Measurements from ENCODE around the gene CALML6. TPM values are rescaled to one million over a fixed set of nuclear protein-coding genes. Genes with fewer than 3 reads are reported as not detected.

Gene CALML6
- total and polyA plus RNA-seq, 10 of the 15 experiments (the other 5 are each of a cell fraction or from before 2014, with no cell fraction given), result 0.07 to 1.3 (median 0.21) TPM; not detected in 5

DNA sequence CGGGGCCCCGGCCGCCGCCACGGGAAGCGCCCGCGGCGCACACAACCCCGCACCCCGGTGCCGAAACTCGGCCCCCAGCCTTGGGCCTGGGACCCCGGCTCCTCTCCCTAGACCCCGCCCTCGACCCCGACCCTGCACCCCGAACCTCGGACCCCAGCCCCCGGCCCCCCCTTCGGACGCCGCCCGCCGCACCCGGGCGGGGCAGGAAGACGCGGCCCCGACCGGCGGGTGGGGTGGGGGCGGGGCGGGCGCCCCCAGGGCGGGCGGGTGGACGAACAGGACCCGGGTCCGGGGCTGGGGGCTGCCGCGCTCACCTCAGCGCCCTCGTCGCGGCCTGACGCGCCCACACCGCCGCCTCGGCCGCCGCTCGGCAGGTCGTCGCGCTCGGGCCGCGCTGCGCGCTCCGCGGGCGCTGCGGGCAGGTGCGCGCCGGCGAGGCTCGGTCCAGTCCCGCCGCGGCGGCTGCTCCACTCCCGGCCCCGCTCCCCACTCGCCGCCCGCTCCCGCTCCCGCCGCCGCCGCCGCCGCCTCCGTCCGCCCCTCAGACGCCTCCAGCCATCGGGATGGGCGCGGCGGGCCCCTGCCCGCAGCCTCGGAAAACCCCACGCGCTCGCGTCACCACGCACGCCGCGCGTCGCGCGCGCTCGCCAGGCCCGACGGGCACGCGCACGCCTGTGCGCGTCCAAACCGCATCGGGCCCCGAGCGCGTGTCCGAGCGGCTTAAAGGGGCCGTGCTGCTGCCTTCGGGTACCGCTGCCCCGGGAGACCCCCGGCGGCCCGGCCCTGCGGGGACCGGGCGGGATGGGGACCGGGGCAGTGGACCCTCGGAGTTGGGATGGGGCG lies 24.3 kb upstream of the CALML6 start, which contains the start of gene GNB1 (continued):
- TF ChIP-seq, protein P1, sequence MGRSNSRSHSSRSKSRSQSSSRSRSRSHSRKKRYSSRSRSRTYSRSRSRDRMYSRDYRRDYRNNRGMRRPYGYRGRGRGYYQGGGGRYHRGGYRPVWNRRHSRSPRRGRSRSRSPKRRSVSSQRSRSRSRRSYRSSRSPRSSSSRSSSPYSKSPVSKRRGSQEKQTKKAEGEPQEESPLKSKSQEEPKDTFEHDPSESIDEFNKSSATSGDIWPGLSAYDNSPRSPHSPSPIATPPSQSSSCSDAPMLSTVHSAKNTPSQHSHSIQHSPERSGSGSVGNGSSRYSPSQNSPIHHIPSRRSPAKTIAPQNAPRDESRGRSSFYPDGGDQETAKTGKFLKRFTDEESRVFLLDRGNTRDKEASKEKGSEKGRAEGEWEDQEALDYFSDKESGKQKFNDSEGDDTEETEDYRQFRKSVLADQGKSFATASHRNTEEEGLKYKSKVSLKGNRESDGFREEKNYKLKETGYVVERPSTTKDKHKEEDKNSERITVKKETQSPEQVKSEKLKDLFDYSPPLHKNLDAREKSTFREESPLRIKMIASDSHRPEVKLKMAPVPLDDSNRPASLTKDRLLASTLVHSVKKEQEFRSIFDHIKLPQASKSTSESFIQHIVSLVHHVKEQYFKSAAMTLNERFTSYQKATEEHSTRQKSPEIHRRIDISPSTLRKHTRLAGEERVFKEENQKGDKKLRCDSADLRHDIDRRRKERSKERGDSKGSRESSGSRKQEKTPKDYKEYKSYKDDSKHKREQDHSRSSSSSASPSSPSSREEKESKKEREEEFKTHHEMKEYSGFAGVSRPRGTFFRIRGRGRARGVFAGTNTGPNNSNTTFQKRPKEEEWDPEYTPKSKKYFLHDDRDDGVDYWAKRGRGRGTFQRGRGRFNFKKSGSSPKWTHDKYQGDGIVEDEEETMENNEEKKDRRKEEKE (IDR thresholded peaks at IDR 0.05), result no peak
- TF ChIP-seq POLR2AphosphoS2 (IDR thresholded peaks at IDR 0.05; ENCODE audit: low read depth, low read length) (peak; percentile 73), ZSCAN29 (IDR thresholded peaks at IDR 0.05) (peak; percentile 16; the same call in 1 of the 2 replicates), ZNF217 (IDR thresholded peaks at IDR 0.05) (0 out of 2 replicates have a peak, but pooled peaks have one; percentile 34), SP1 (IDR thresholded peaks at IDR 0.05; ENCODE audit: low read depth, low read length) (peak; percentile 24), ETV6 (conservative IDR thresholded peaks at IDR 0.05 in 1 of 2, IDR thresholded peaks at IDR 0.05 in 1 of 2; ENCODE audit: borderline replicate concordance in 1 of 2, low read depth in 1 of 2) (no peak), NFYA (IDR thresholded peaks at IDR 0.05; ENCODE audit: borderline replicate concordance, low read depth, low read length) (no peak), POLR2AphosphoS5 (IDR thresholded peaks at IDR 0.05; ENCODE audit: low read length) (peak; percentile 66; the same call in 1 of the 2 replicates), ESRRA (IDR thresholded peaks at IDR 0.05; ENCODE audit: low read length) (no peak), PBX3 (IDR thresholded peaks at IDR 0.05; ENCODE audit: insufficient replicate concordance, low read depth, low read length) (no peak), NFIC (IDR thresholded peaks at IDR 0.05; ENCODE audit: low read depth, low read length) (no peak), TCF7 (IDR thresholded peaks at IDR 0.05; ENCODE audit: borderline replicate concordance) (no peak), FOXM1 (IDR thresholded peaks at IDR 0.05; ENCODE audit: low read depth, low read length) (no peak), RELA (IDR thresholded peaks at IDR 0.05; ENCODE audit: borderline replicate concordance, partially characterized antibody) (peak; percentile 95), ZNF687 (IDR thresholded peaks at IDR 0.05) (peak; percentile 74), BCL3 (IDR thresholded peaks at IDR 0.05; ENCODE audit: borderline replicate concordance, insufficient read depth, low read depth, low read length, poor library complexity, severe bottlenecking) (no peak), ZZZ3 (IDR thresholded peaks at IDR 0.05; ENCODE audit: control insufficient read depth, insufficient read length, low read depth) (no peak), MTA3 (IDR thresholded peaks at IDR 0.05; ENCODE audit: borderline replicate concordance, low read length) (no peak), NRF1 (conservative IDR thresholded peaks at IDR 0.05; ENCODE audit: low read depth, low read length) (peak; percentile 30; the same call in 1 of the 2 replicates)

Data from GM12878 (cell line).